Loucy (cell line): ENCODE data around the gene TLL1.

Source experiments
- H2AFZ ChIP-seq: fragments of 200-600 bp; sonication (generic); 2 replicates; pipeline ENCODE4 v1.6.0; 2016; ENCODE audit warnings: antibody characterized with exemption, mild to moderate bottlenecking, low read length, moderate library complexity
- H3F3A ChIP-seq: fragments of 200-600 bp; 2 replicates; pipeline ENCODE4 v1.6.0; 2016; ENCODE audit warnings: antibody characterized with exemption, low read depth, mild to moderate bottlenecking
- H3K27me3 ChIP-seq: fragments of 200-600 bp; sonication (generic); 2 replicates; pipeline ENCODE4 v1.6.1; 2014; ENCODE audit warnings: low read length, mild to moderate bottlenecking; ENCODE audit not compliant: insufficient read depth, poor library complexity, severe bottlenecking
- H3K36me3 ChIP-seq: fragments of 200-600 bp; sonication (generic); 2 replicates; pipeline ENCODE4 v1.6.1; 2016; ENCODE audit warnings: low read length; ENCODE audit not compliant: insufficient read depth
- H3K4me1 ChIP-seq: fragments of 200-600 bp; sonication (generic); 2 replicates; pipeline ENCODE4 v1.5.1; 2014; ENCODE audit warnings: low read length, mild to moderate bottlenecking; ENCODE audit not compliant: insufficient read depth, poor library complexity, severe bottlenecking
- H3K4me2 ChIP-seq: fragments of 200-600 bp; sonication (generic); 2 replicates; pipeline ENCODE4 v1.6.0; 2014; ENCODE audit warnings: antibody characterized with exemption, low read length, low read depth, mild to moderate bottlenecking; ENCODE audit not compliant: poor library complexity, severe bottlenecking
- H3K4me3 ChIP-seq: fragments of 200-600 bp; sonication (generic); 2 replicates; pipeline ENCODE4 v1.5.1; 2014; ENCODE audit warnings: low read length, mild to moderate bottlenecking, mixed read lengths; ENCODE audit not compliant: poor library complexity, severe bottlenecking
- H3K79me2 ChIP-seq: fragments of 200-600 bp; sonication (generic); 2 replicates; pipeline ENCODE4 v1.6.1; 2014; ENCODE audit warnings: low read length; ENCODE audit not compliant: insufficient read depth
- H3K9ac ChIP-seq: fragments of 200-600 bp; sonication (generic); 2 replicates; pipeline ENCODE4 v1.6.0; 2014; ENCODE audit warnings: mild to moderate bottlenecking, low read depth, low read length, moderate library complexity; ENCODE audit not compliant: poor library complexity, severe bottlenecking
- H3K9me2 ChIP-seq: fragments of 200-600 bp; sonication (generic); replicated peaks from 2 replicates; pipeline ENCODE4 v1.6.1; 2016; ENCODE audit warnings: low read depth, low read length, mixed read lengths
- H3K9me3 ChIP-seq: fragments of 200-600 bp; sonication (generic); 2 replicates; pipeline ENCODE4 v1.6.1; 2014; ENCODE audit warnings: mild to moderate bottlenecking, antibody characterized with exemption, low read length, low read depth; ENCODE audit not compliant: insufficient read depth
- H4K20me1 ChIP-seq: fragments of 200-600 bp; sonication (generic); 2 replicates; pipeline ENCODE4 v1.6.0; 2014; ENCODE audit warnings: antibody characterized with exemption, low read length, mild to moderate bottlenecking; ENCODE audit not compliant: insufficient read depth, poor library complexity, severe bottlenecking
- EZH2phosphoT487 ChIP-seq: fragments of 200-600 bp; IDR thresholded peaks from 2 replicates; pipeline ENCODE4 v1.6.1; 2018; ENCODE audit warnings: antibody characterized with exemption, mild to moderate bottlenecking, moderate library complexity, borderline replicate concordance
- TF ChIP-seq, protein P1 (sequence below): fragments of 200-600 bp; sonication (generic); conservative IDR thresholded peaks from 2 replicates; pipeline ENCODE4 v1.5.1; 2014; ENCODE audit warnings: mild to moderate bottlenecking, antibody characterized with exemption, low read length

The TLL1 gene

DNA sequence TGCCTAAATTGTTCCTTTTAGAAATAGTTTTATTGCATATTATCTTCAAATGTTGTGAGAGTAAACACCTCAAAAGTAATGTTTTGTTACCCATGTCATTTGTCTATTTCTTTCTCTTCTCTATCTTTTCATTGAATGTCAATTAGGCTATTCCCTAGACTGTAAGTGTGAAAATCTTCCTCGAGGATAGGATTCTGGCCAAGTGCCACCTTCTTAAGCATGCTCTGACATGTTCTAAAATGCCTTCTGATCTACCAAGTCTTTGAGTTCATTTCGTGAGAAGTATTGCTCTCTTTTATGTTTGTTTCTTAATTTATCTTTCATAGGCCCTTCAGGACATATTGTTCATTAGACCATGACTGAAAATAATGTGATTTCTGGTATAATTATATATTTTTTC lies 44.1 kb upstream of the TLL1 start:
- Histone ChIP-seq H3K4me2 (no peak overlapping the region), H3K27me3 (no peaks in the 10 kb centered on the region), H4K20me1 (no peaks in the 10 kb centered on the region), H3K79me2 (no peaks in the 10 kb centered on the region), H3F3A (no peaks in the 10 kb centered on the region), H3K9ac (no peak overlapping the region), H2AFZ (no peak overlapping the region), H3K9me2 (no peaks in the 10 kb centered on the region), H3K36me3 (no peaks in the 10 kb centered on the region), H3K9me3 (no peaks in the 10 kb centered on the region), H3K4me3 (no peak overlapping the region), H3K4me1 (peaks cover 3% of the 10 kb centered on the region)
- TF ChIP-seq EZH2phosphoT487, result no peak
- TF ChIP-seq, protein P1, sequence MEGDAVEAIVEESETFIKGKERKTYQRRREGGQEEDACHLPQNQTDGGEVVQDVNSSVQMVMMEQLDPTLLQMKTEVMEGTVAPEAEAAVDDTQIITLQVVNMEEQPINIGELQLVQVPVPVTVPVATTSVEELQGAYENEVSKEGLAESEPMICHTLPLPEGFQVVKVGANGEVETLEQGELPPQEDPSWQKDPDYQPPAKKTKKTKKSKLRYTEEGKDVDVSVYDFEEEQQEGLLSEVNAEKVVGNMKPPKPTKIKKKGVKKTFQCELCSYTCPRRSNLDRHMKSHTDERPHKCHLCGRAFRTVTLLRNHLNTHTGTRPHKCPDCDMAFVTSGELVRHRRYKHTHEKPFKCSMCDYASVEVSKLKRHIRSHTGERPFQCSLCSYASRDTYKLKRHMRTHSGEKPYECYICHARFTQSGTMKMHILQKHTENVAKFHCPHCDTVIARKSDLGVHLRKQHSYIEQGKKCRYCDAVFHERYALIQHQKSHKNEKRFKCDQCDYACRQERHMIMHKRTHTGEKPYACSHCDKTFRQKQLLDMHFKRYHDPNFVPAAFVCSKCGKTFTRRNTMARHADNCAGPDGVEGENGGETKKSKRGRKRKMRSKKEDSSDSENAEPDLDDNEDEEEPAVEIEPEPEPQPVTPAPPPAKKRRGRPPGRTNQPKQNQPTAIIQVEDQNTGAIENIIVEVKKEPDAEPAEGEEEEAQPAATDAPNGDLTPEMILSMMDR, result no peak

DNA sequence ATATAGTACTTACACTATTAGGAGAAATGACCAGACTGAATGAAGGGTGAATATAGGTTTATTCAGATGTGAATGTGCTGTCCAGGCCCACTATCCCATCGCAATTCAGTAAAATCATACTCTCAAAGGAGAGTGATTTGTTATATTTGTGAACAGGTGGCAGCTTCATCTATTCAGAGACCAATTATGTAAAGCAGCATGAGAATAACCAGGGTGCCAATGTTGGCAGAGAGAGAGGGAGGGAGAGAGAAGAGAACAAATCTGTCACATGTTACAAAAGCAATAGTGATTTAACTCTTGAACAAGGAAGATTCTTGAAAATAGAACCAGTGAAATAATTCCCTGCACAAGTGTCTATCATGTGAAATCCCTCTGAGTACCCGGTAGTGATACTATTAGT lies 38.9 kb upstream of the TLL1 start:
- H2AFZ ChIP-seq, result no peak overlapping the region
- H3K27me3 ChIP-seq, result no peaks in the 10 kb centered on the region
- no peaks in the 10 kb centered on the region for H3K9me3 ChIP-seq
- no peak overlapping the region for H3K4me3 ChIP-seq
- no peaks in the 10 kb centered on the region for H3F3A ChIP-seq
- no peaks in the 10 kb centered on the region for H3K9me2 ChIP-seq
- no peak overlapping the region for H3K4me2 ChIP-seq
- H3K9ac ChIP-seq, result no peak overlapping the region
- peaks cover 3% of the 10 kb centered on the region for H3K4me1 ChIP-seq
- no peaks in the 10 kb centered on the region for H3K79me2 ChIP-seq
- no peaks in the 10 kb centered on the region for H4K20me1 ChIP-seq
- TF ChIP-seq, protein P1, result no peak
- no peak for TF ChIP-seq EZH2phosphoT487
- H3K36me3 ChIP-seq, result no peaks in the 10 kb centered on the region

DNA sequence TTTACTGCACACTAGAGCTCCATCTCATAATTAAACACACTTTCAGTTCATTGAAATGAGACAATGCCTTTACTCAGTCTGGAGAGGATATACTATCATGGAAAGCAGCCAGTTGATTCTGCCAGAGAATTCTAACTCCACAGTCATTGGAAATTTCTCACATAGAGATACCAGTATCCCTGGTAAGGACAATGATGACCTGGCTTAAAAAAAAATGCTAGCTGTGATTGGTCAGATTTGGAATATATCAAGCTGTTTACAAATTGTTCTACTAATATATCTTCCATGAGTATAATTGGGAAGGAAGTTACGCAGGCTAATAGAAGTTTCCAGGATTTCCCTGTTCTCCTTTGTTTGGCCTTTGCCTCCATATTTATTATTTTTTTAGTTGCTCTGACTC lies 34.5 kb upstream of the TLL1 start:
- TF ChIP-seq EZH2phosphoT487, result no peak
- TF ChIP-seq, protein P1, result no peak

More for the DNA sequence above, 34.5 kb upstream of the TLL1 start:
- Histone ChIP-seq H3K4me3 (no peak overlapping the region), H3K4me2 (no peak overlapping the region), H2AFZ (no peak overlapping the region), H3K9me3 (no peaks in the 10 kb centered on the region), H3K27me3 (no peaks in the 10 kb centered on the region), H3K9ac (no peak overlapping the region), H4K20me1 (no peaks in the 10 kb centered on the region), H3K4me1 (no peaks in the 10 kb centered on the region), H3K9me2 (no peaks in the 10 kb centered on the region), H3F3A (no peaks in the 10 kb centered on the region), H3K79me2 (no peaks in the 10 kb centered on the region), H3K36me3 (no peaks in the 10 kb centered on the region)
